Mammary epithelial cell (primary cell): Measurements from ENCODE around the gene MATN1.

Experiments used
- EZH2 ChIP-seq: IDR thresholded peaks from 2 replicates; pipeline ENCODE4 v1.6.1; 2012; ENCODE audit warnings: low read length, inconsistent platforms, borderline replicate concordance
- TF ChIP-seq, protein P1 (sequence below), 2 donors: IDR thresholded peaks in 1 of 2; conservative IDR thresholded peaks in 1 of 2; 2 replicates each; pipeline ENCODE4 v1.5.1; 2011 to 2012; ENCODE audit warnings: inconsistent platforms in 2 of 2, low read length in 2 of 2, mild to moderate bottlenecking in 2 of 2, control low read depth in 1 of 2, low read depth in 1 of 2; ENCODE audit not compliant: insufficient read depth in 1 of 2; ENCODE audit errors: extremely low read depth in 1 of 2

DNA sequence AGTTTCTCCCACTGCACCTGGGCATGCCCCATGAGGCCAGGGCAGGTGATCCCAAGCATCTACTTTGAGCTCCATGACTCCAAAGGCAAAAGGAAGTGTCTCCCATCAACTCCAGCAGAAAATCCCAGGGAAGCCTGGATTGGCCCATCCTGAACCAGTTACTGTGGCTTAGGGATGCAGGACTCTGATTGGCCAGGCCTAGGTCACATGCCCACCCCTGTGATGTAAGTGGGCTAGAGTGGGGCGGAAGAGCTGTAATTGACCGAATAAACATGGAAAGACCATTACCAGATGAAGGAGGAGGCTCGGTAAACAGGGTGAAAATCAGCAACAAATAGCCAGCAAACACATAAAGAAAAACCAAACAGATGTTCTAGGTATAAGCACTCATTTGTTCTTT is 45.2 kb downstream of the MATN1 start:
- TF ChIP-seq EZH2, result no peak
- TF ChIP-seq, protein P1, sequence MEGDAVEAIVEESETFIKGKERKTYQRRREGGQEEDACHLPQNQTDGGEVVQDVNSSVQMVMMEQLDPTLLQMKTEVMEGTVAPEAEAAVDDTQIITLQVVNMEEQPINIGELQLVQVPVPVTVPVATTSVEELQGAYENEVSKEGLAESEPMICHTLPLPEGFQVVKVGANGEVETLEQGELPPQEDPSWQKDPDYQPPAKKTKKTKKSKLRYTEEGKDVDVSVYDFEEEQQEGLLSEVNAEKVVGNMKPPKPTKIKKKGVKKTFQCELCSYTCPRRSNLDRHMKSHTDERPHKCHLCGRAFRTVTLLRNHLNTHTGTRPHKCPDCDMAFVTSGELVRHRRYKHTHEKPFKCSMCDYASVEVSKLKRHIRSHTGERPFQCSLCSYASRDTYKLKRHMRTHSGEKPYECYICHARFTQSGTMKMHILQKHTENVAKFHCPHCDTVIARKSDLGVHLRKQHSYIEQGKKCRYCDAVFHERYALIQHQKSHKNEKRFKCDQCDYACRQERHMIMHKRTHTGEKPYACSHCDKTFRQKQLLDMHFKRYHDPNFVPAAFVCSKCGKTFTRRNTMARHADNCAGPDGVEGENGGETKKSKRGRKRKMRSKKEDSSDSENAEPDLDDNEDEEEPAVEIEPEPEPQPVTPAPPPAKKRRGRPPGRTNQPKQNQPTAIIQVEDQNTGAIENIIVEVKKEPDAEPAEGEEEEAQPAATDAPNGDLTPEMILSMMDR (conservative IDR thresholded peaks at IDR 0.05 in 1 of 2, IDR thresholded peaks at IDR 0.05 in 1 of 2; ENCODE audit: extremely low read depth in 1 of 2, insufficient read depth in 1 of 2, low read depth in 1 of 2, low read length in 2 of 2), result no peak
